SH-SY5Y (cell line): Measurements from ENCODE around the gene NCKAP5.

Experiments used
- GATA2 ChIP-seq: IDR thresholded peaks from 2 replicates; pipeline ENCODE4 v1.6.1; 2011; ENCODE audit warnings: mild to moderate bottlenecking, low read depth, low read length
- GATA3 ChIP-seq: IDR thresholded peaks from 2 replicates; pipeline ENCODE4 v1.6.1; 2011; ENCODE audit warnings: low read depth, mild to moderate bottlenecking, low read length, moderate library complexity

DNA sequence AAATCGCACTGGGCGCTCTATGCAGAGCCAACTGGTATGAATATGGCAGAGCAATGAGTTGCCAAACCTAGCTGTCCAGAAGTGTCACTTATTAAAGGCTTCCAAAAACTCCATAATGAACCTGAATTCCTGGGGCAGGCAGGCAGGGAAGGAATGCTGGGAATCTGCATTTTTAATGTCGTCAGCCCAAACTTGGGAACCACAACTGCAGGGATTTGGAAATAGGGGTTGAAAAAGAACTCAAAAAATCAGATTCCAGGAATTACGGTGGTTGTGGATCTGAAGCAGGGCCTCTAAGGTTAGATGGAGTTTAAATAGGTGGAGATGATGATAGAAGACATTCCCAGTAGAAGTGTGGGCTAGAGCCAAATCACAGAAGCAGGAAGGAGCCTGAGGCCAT is 15.0 kb downstream of the NCKAP5 start:
- TF ChIP-seq GATA3 (no peak), GATA2 (no peak)
